Measurements from ENCODE around the gene SLC35F3.

- TF ChIP-seq, protein P1, sequence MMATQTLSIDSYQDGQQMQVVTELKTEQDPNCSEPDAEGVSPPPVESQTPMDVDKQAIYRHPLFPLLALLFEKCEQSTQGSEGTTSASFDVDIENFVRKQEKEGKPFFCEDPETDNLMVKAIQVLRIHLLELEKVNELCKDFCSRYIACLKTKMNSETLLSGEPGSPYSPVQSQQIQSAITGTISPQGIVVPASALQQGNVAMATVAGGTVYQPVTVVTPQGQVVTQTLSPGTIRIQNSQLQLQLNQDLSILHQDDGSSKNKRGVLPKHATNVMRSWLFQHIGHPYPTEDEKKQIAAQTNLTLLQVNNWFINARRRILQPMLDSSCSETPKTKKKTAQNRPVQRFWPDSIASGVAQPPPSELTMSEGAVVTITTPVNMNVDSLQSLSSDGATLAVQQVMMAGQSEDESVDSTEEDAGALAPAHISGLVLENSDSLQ (IDR thresholded peaks at IDR 0.05) = no peak
- no peak for TF ChIP-seq NELFE (IDR thresholded peaks at IDR 0.05; ENCODE audit: insufficient read depth, insufficient read length)
- no peak for TF ChIP-seq ARID2 (IDR thresholded peaks at IDR 0.05)
- no peak for TF ChIP-seq ELF1 (tag; IDR thresholded peaks at IDR 0.05)
- TF ChIP-seq, protein P2, sequence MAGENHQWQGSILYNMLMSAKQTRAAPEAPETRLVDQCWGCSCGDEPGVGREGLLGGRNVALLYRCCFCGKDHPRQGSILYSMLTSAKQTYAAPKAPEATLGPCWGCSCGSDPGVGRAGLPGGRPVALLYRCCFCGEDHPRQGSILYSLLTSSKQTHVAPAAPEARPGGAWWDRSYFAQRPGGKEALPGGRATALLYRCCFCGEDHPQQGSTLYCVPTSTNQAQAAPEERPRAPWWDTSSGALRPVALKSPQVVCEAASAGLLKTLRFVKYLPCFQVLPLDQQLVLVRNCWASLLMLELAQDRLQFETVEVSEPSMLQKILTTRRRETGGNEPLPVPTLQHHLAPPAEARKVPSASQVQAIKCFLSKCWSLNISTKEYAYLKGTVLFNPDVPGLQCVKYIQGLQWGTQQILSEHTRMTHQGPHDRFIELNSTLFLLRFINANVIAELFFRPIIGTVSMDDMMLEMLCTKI (IDR thresholded peaks at IDR 0.05; ENCODE audit: partially characterized antibody) = no peak
- TF ChIP-seq, protein P3, sequence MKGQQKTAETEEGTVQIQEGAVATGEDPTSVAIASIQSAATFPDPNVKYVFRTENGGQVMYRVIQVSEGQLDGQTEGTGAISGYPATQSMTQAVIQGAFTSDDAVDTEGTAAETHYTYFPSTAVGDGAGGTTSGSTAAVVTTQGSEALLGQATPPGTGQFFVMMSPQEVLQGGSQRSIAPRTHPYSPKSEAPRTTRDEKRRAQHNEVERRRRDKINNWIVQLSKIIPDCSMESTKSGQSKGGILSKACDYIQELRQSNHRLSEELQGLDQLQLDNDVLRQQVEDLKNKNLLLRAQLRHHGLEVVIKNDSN (CRISPR knock-in tag; IDR thresholded peaks at IDR 0.05) = no peak
- TF ChIP-seq GATA2 (CRISPR knock-in tag; IDR thresholded peaks at IDR 0.05) = no peak
- no peak for TF ChIP-seq ZNF408 (CRISPR knock-in tag; IDR thresholded peaks at IDR 0.05; ENCODE audit: low read depth)
- no peak for TF ChIP-seq ARNT (IDR thresholded peaks at IDR 0.05)
- no peak for TF ChIP-seq USF2 (CRISPR knock-in tag; IDR thresholded peaks at IDR 0.05)
- no peak for TF ChIP-seq ZNF224 (CRISPR knock-in tag; IDR thresholded peaks at IDR 0.05)
Observed at GRCh38 chr1:234140388-234140787, 235.9 kb downstream of the SLC35F3 start.

Data from K562 (cell line).